KMS-11 (cell line): ENCODE data around the gene MACROD2.

Experiments
- H2AFZ ChIP-seq: fragments of 200-600 bp; sonication (generic); 2 replicates; pipeline ENCODE4 v1.6.1; 2016; ENCODE audit warnings: antibody characterized with exemption, mixed run types, low read depth
- H3K27ac ChIP-seq: fragments of 200-600 bp; sonication (generic); 2 replicates; pipeline ENCODE4 v1.6.1; 2016; ENCODE audit warnings: mild to moderate bottlenecking, mixed run types
- H3K27me3 ChIP-seq: fragments of 200-600 bp; sonication (generic); 2 replicates; pipeline ENCODE4 v1.6.1; 2017; ENCODE audit warnings: mild to moderate bottlenecking, low read depth, mixed run types, moderate library complexity; ENCODE audit not compliant: insufficient read depth
- H3K36me3 ChIP-seq: fragments of 200-600 bp; sonication (generic); 2 replicates; pipeline ENCODE4 v1.6.1; 2017; ENCODE audit warnings: mild to moderate bottlenecking, mixed run types; ENCODE audit not compliant: insufficient read depth
- H3K4me1 ChIP-seq: fragments of 200-600 bp; sonication (generic); 2 replicates; pipeline ENCODE4 v1.6.1; 2016; ENCODE audit warnings: mild to moderate bottlenecking, low read depth, mixed run types; ENCODE audit not compliant: poor library complexity, severe bottlenecking
- H3K4me2 ChIP-seq: fragments of 200-600 bp; sonication (generic); 2 replicates; pipeline ENCODE4 v1.7.0; 2016; ENCODE audit warnings: mild to moderate bottlenecking, mixed run types
- H3K4me3 ChIP-seq: fragments of 200-600 bp; sonication (generic); IDR thresholded peaks from 2 replicates; pipeline ENCODE4 v1.6.1; 2017; ENCODE audit warnings: low read depth, low read length, mixed read lengths; ENCODE audit not compliant: insufficient read depth
- H3K79me2 ChIP-seq: fragments of 200-600 bp; sonication (generic); 2 replicates; pipeline ENCODE4 v1.6.1; 2016; ENCODE audit warnings: low read depth, mixed run types; ENCODE audit not compliant: insufficient read depth
- H3K9ac ChIP-seq: fragments of 200-600 bp; sonication (generic); 2 replicates; pipeline ENCODE4 v1.6.1; 2016; ENCODE audit warnings: mild to moderate bottlenecking, mixed run types
- H4K20me1 ChIP-seq: fragments of 200-600 bp; sonication (generic); 2 replicates; pipeline ENCODE4 v1.6.1; 2016; ENCODE audit warnings: mild to moderate bottlenecking, mixed run types; ENCODE audit not compliant: insufficient read depth
- CTCF ChIP-seq: fragments of 200-600 bp; sonication (generic); conservative IDR thresholded peaks from 2 replicates; pipeline ENCODE4 v1.6.1; 2017; ENCODE audit warnings: low read depth, mild to moderate bottlenecking, antibody characterized with exemption, low read length, moderate library complexity, mixed read lengths

The MACROD2 gene

DNA sequence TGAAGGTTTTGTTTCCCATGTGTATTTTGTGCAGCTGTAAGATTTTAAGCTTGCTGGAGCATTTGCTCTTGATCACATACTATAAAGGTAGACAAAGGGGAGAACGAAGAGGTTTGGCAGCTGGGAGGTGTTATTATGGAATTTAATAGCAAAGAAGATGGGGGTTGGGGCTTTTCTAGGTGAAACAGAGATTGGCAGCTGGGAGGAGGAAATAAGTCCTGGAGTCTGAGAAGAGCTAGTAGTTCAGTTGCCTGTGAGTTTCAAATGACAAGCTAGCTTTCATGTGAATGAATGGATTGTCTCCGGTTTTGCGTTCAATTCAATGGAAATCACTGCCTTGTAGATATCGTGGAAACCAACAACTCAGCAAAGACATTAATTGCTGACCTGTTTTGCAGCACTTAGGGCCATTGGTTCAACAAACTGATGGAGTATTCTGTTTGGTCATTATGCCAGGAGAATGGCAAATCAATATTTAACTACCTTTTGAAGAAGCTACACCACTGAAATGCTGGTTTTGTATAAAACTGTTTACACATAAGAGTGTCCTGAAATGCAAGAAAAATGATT lies 380.2 kb downstream of the MACROD2 start:
- H3K4me2 ChIP-seq = no peak overlapping the region
- no peak overlapping the region for H2AFZ ChIP-seq
- no peak overlapping the region for H3K9ac ChIP-seq
- H3K27ac ChIP-seq = no peak overlapping the region
- TF ChIP-seq CTCF = no peak
- H4K20me1 ChIP-seq = no peaks in the 10 kb centered on the region
- H3K36me3 ChIP-seq = no peaks in the 10 kb centered on the region
- no peaks in the 10 kb centered on the region for H3K79me2 ChIP-seq
- H3K4me3 ChIP-seq = no peak overlapping the region
- H3K27me3 ChIP-seq = no peaks in the 10 kb centered on the region
- H3K4me1 ChIP-seq = no peaks in the 10 kb centered on the region

DNA sequence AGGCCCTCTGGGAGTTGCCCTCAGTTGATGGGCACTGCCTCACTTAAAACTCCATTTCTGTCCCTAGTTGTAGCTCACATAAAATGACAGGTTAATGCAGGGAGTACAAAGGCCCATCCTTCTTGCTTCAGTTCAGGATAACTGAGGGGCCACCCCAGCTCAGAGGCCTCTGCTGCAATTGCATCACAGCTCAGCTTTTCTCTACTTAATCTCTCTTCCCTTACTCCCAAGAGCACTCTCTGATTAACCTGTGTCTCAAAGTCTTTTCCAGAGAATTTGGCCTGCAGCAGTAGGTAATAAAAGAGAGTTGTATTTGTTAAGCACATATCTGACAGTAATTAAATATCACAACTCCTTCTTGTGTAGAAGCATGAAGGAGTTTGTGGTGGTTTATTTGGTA lies 383.0 kb downstream of the MACROD2 start:
- Histone ChIP-seq H4K20me1 (no peaks in the 10 kb centered on the region), H3K4me3 (no peak overlapping the region), H2AFZ (no peak overlapping the region), H3K27ac (no peak overlapping the region), H3K9ac (no peak overlapping the region), H3K27me3 (no peaks in the 10 kb centered on the region), H3K36me3 (no peaks in the 10 kb centered on the region), H3K4me1 (no peaks in the 10 kb centered on the region), H3K79me2 (no peaks in the 10 kb centered on the region), H3K4me2 (no peak overlapping the region)
- TF ChIP-seq CTCF = no peak

DNA sequence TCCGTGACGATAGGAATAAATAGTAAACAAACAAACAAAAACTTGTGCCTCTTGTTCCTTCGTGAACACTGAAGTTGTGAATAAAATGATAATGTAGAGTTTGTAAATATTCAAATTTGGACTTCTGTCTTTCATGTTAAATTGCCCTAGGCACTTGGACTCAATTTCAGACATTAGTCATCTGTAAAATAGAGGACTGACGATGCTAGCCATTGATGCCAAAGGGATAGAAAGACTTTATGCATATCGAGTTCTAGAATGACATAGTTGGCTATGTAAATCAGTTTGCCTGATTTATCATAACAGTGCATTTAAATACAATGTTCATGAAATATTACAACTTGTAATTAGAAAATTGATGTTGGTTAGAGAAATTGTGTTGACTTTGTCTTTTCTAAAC lies 388.0 kb downstream of the MACROD2 start:
- Histone ChIP-seq H3K27ac (no peak overlapping the region), H3K27me3 (no peaks in the 10 kb centered on the region), H3K4me1 (no peaks in the 10 kb centered on the region), H3K36me3 (no peaks in the 10 kb centered on the region), H4K20me1 (no peaks in the 10 kb centered on the region), H3K9ac (no peak overlapping the region), H3K4me3 (no peak overlapping the region), H2AFZ (no peak overlapping the region), H3K4me2 (no peak overlapping the region), H3K79me2 (no peaks in the 10 kb centered on the region)
- TF ChIP-seq CTCF = no peak

GRCh38 chr20:14384416-14385175 lies 389.3 kb downstream of the MACROD2 start:
- H3K4me1 ChIP-seq = no peaks in the 10 kb centered on the region
- H3K4me2 ChIP-seq = no peak overlapping the region
- no peak overlapping the region for H2AFZ ChIP-seq

More at GRCh38 chr20:14384416-14385175, 389.3 kb downstream of the MACROD2 start:
- no peaks in the 10 kb centered on the region for H3K79me2 ChIP-seq
- H4K20me1 ChIP-seq = no peaks in the 10 kb centered on the region
- H3K27me3 ChIP-seq = no peaks in the 10 kb centered on the region
- no peak overlapping the region for H3K27ac ChIP-seq
- no peak overlapping the region for H3K4me3 ChIP-seq
- no peak for TF ChIP-seq CTCF
- H3K9ac ChIP-seq = no peak overlapping the region
- no peaks in the 10 kb centered on the region for H3K36me3 ChIP-seq
